HepG2 (cell line): ENCODE data around the gene RPUSD3. TPM values are rescaled to one million over a fixed set of nuclear protein-coding genes. Genes with fewer than 3 reads are reported as not detected.

Source experiments
- ATAC-seq: fragments of 200-7000 bp; cut with Tn5 transposase; 3 replicates; pipeline ENCODE4 v1.9.1; 2020; ENCODE audit warnings: mild to moderate bottlenecking, moderate library complexity
- BruUV-seq: library from RNA; stranded (reverse); fragments of 400-500 nt; replicated peaks from 2 replicates; lab custom pipeline; 2021; lab: Mats Ljungman, UMichigan
- CTCF ChIA-PET: fragments of 300-600 bp; formaldehyde crosslinking; extraction: SDS; loops from one replicate; lab custom pipeline; 2021; ENCODE audit warnings: low total read pairs, inconsistent platforms, low intra/inter-chr PET ratio; lab: Yijun Ruan, JAX
- POLR2A ChIA-PET: fragments of 350-600 bp; sonication (Branson Sonifier 250); formaldehyde crosslinking; loops from one replicate; lab custom pipeline; 2020; ENCODE audit warnings: antibody characterized with exemption, inconsistent platforms; lab: Yijun Ruan, JAX
- DNase-seq: peaks from one replicate; pipeline ENCODE4 v3.0.0-alpha.2; 2015; ENCODE audit warnings: low spot score
- FAIRE-seq: peaks from 3 replicates; lab custom pipeline; 2011; peaks lifted over from hg19 to GRCh38; lab: Jason Lieb, UNC
- H2AFZ ChIP-seq: one replicate; pipeline ENCODE4 v1.6.1; 2011; ENCODE audit warnings: low read length, inconsistent platforms
- H3K27ac ChIP-seq: fragments of 300-600 bp; 3 replicates; pipeline ENCODE4 v1.8.0; 2011; ENCODE audit warnings: mixed run types, mild to moderate bottlenecking, mixed read lengths, low read length, inconsistent platforms; ENCODE audit not compliant: insufficient read depth; ENCODE audit errors: extremely low read length
- H3K27me3 ChIP-seq, 2 experiments: fragments of 200-600 bp in 1 of 2; 2 replicates in 1 of 2; 3 replicates in 1 of 2; pipeline versions ENCODE4 v1.6.0 to v1.8.0; 2011; ENCODE audit warnings: low read length in 2 of 2, mild to moderate bottlenecking in 2 of 2, moderate library complexity in 2 of 2, inconsistent platforms in 1 of 2; ENCODE audit not compliant: insufficient read depth in 2 of 2, control insufficient read depth in 1 of 2
- H3K36me3 ChIP-seq, 2 experiments: fragments of 200-600 bp in 1 of 2; replicated peaks in 1 of 2; 2 replicates in 1 of 2; 3 replicates in 1 of 2; pipeline versions ENCODE4 v1.5.1 to v1.8.0; 2011; ENCODE audit warnings: low read length in 2 of 2, inconsistent platforms in 1 of 2; ENCODE audit not compliant: insufficient read depth in 2 of 2, control insufficient read depth in 1 of 2
- H3K4me1 ChIP-seq: 2 replicates; pipeline ENCODE4 v1.5.1; 2012; ENCODE audit warnings: low read length, inconsistent platforms; ENCODE audit not compliant: insufficient read depth
- H3K4me2 ChIP-seq: 2 replicates; pipeline ENCODE4 v1.6.0; 2011; ENCODE audit warnings: low read depth, low read length, inconsistent platforms
- H3K4me3 ChIP-seq, 3 experiments: fragments of 200-600 bp in 1 of 3; sonication (generic), shearing (Covaris generic) in 1 of 3; replicated peaks in 1 of 3; 2 replicates each; pipeline ENCODE4 v1.5.1; 2011 to 2016; ENCODE audit warnings: low read length in 3 of 3, inconsistent platforms in 2 of 3, low read depth in 2 of 3, mild to moderate bottlenecking in 2 of 3, control low read depth in 1 of 3, mixed read lengths in 1 of 3; ENCODE audit not compliant: insufficient read depth in 1 of 3
- H3K79me2 ChIP-seq: one replicate; pipeline ENCODE4 v1.6.1; 2011; ENCODE audit warnings: low read length, inconsistent platforms; ENCODE audit not compliant: insufficient read depth
- H3K9ac ChIP-seq: 2 replicates; pipeline ENCODE4 v1.6.0; 2011; ENCODE audit warnings: mild to moderate bottlenecking, low read depth, low read length, inconsistent platforms; ENCODE audit not compliant: insufficient read depth
- H3K9me3 ChIP-seq: 2 replicates; pipeline ENCODE4 v1.5.1; 2012; ENCODE audit warnings: mild to moderate bottlenecking, low read length
- H4K20me1 ChIP-seq: 2 replicates; pipeline ENCODE4 v1.6.0; 2011; ENCODE audit warnings: inconsistent platforms, mild to moderate bottlenecking, low read length, moderate library complexity; ENCODE audit not compliant: insufficient read depth
- AGO2 ChIP-seq: fragments of 200-400 bp; formaldehyde crosslinking; optimal IDR thresholded peaks from 2 replicates; pipeline ENCODE3; 2017; ENCODE audit warnings: mild to moderate bottlenecking, low read depth, low read length, moderate library complexity
- FOXO4 ChIP-seq: sonication (generic); formaldehyde crosslinking; conservative IDR thresholded peaks from 2 replicates; pipeline ENCODE4 v1.8.1; 2023; ENCODE audit warnings: missing genetic modification reagents
- GPN1 ChIP-seq: sonication (generic); formaldehyde crosslinking; IDR thresholded peaks from 2 replicates; pipeline ENCODE4 v1.5.1; 2020; ENCODE audit warnings: missing genetic modification reagents, borderline replicate concordance
- RBFOX2 ChIP-seq: fragments of 200-400 bp; formaldehyde crosslinking; IDR thresholded peaks from 2 replicates; pipeline ENCODE4 v1.6.1; 2017; ENCODE audit warnings: low read depth, mild to moderate bottlenecking, low read length
- WGBS: methylation state at CpG from one replicate; pipeline ENCODE4 v1.1.6; 2017; ENCODE audit warnings: low lambda C conversion rate; 5-methylcytosine and 5-hydroxymethylcytosine counted together
- in situ Hi-C: cut with HindIII; loops from 2 replicates; pipeline ENCODE4 v1.10.0; 2017; ENCODE audit warnings: low pct_unique_long_range_greater_than_20kb; ENCODE audit not compliant: extremely low pct_ligation_motif_present
- intact Hi-C: fragments of 100-400 bp; cut with micrococcal nuclease; formaldehyde crosslinking; loops from one replicate; pipeline ENCODE4 v1.10.0; 2022; ENCODE audit not compliant: unreplicated experiment
- polyA plus RNA-seq, 8 experiments: library from polyadenylated mRNA; depleted of rRNA in 3 of 8; stranded (reverse) in 7 of 8; unstranded in 1 of 8; fragments of >200 nt; fragmentation: Illumina TruSeq in 4 of 8; extraction: Trizol in 4 of 8; gene quantifications; 2 replicates each; pipeline versions ENCODE4 v1.2.1 to v1.2.3, GENCODE V29; 2011 to 2016; ENCODE audit warnings: low read depth in 4 of 8, missing spikeins in 1 of 8, mixed read lengths in 1 of 8; ENCODE audit not compliant: insufficient read depth in 1 of 8
- total RNA-seq, 5 experiments: library from RNA; depleted of rRNA; stranded (reverse); fragments of >200 nt; fragmentation: Illumina TruSeq; extraction: Trizol; gene quantifications; 2 replicates each; pipeline ENCODE4 v1.2.3, GENCODE V29; 2016; ENCODE audit warnings: low read depth in 1 of 5
- TF ChIP-seq, protein P1 (sequence below): sonication (generic); formaldehyde crosslinking; IDR thresholded peaks from 2 replicates; pipeline ENCODE4 v1.8.1; 2023; ENCODE audit warnings: missing genetic modification reagents, mild to moderate bottlenecking, borderline replicate concordance

The RPUSD3 gene
- total and polyA plus RNA-seq, 2 of the 13 experiments (the other 11 are each of a cell fraction or from before 2014, with no cell fraction given): 32.1 to 48.7 TPM

DNA sequence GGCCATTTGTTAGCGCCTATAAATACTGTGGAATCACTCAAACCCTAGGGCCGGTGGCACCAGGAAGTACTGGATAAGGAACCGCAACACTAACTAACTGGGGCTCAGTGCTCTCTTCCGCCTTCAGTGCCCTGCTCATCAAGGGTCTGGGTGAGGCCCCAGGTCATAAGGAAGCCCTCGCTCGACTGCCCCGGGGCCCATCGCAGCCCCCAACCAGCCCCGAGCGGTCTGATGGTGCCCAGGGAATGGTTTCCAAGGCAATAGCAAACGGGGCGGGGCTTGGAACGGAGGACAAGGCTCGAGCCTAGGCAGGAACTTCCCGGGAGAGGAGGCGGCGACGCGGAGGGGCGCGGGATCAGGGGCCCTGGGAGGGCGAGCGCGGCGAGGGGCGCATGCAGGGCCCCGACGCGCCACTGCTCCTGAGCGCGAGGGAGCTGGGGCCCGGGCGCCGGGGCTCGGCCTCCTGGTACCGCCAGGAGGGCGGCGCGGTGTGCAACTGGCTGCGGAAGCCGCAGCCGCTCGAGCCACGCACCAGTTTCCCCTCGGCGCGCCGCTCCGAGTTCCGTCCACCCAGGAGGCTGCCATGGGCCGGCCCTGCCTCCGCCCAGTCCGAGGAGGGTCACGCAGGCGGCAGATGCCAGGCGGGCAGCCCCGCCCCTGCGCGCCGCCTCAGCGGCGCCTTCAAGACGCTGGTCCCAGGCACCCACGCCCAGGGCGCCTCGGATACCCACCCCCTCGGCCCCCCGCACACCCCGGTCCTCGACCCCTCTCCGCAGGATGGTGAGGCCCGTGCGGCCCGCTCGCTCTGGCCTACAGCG is 34.0 kb downstream of the RPUSD3 start, which contains the start of gene TTLL3:
TSS of gene TTLL3 (plus strand) at position 648 of the 818 bp plus-strand sequence. CDS start 400 bp downstream, outside the sequence.
- H3K4me1 ChIP-seq: no peaks in the 10 kb centered on the region
- CTCF ChIA-PET: no interaction called here
- no peak within 1 kb of the TSS for H3K4me2 ChIP-seq
- peaks cover 14 to 35% of the 10 kb centered on the region in 2 experiments; a peak in 4 of 5 replicates for H3K36me3 ChIP-seq
- no peak for DNase-seq
- no peak within 1 kb of the TSS for H3K27ac ChIP-seq
- no peaks in the 10 kb centered on the region for H3K9me3 ChIP-seq
- no peak within 1 kb of the TSS for H2AFZ ChIP-seq
- H3K4me3 ChIP-seq: no peak within 1 kb of the TSS
- no peaks in the 10 kb centered on the region for H4K20me1 ChIP-seq
- POLR2A ChIA-PET: no interaction called here
- BruUV-seq: no TSS peak
- in situ Hi-C loops: no loop called here
- no peak within 1 kb of the TSS for H3K9ac ChIP-seq
- TF ChIP-seq AGO2 (peak; percentile 84), RBFOX2 (peak; percentile 58)
- TF ChIP-seq, protein P1, sequence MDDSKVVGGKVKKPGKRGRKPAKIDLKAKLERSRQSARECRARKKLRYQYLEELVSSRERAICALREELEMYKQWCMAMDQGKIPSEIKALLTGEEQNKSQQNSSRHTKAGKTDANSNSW (CRISPR knock-in tag): no peak
- no peak for FAIRE-seq
- no peak for ATAC-seq
- no peaks in the 10 kb centered on the region for H3K79me2 ChIP-seq
- WGBS: 97% methylated on average over 52 of the region's 76 CpGs
- intact Hi-C loops: no loop called here
- H3K27me3 ChIP-seq: no peaks in the 10 kb centered on the region; a peak in 1 of 5 replicates

DNA sequence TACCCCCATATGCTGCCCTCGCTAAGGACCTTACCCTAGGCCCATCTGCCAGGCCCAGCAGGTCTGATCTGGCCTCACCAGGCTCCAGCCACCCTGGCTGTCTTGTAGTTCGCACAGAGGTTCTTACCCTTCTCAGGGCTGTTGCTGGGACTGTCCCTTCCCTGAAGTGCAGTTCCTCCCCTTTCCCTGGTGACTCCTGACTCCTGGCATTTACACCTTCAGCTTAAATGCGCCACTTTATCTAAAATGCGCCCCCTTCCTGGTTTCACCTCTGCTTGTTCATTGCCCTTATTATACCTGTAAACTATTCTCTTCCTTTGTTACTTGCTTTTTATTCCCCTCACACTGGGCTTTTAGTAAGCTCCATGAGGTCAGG is 34.6 kb downstream of the RPUSD3 start:
- Histone ChIP-seq H3K9me3 (no peaks in the 10 kb centered on the region), H4K20me1 (no peaks in the 10 kb centered on the region), H3K4me1 (no peaks in the 10 kb centered on the region), H3K36me3 (peaks cover 14 to 41% of the 10 kb centered on the region in 2 experiments; a peak in 4 of 5 replicates), H3K4me2 (no peak overlapping the region), H3K9ac (no peak overlapping the region), H3K4me3 (no peak overlapping the region), H3K79me2 (no peaks in the 10 kb centered on the region), H3K27ac (no peak overlapping the region), H2AFZ (no peak overlapping the region), H3K27me3 (no peaks in the 10 kb centered on the region; a peak in 1 of 5 replicates)
- DNase-seq (no peak), ATAC-seq (peak; percentile 7; the same call in 2 of the 3 replicates), FAIRE-seq (no peak)
- in situ Hi-C loops: no loop called here
- POLR2A ChIA-PET: interaction anchor here (1.2 to 2.7 kb wide), 2 partner anchors 13 to 17 kb away, joined by 3 to 13 read pairs; partner anchors contain the start of genes ARPC4 and TADA3
- CTCF ChIA-PET: no interaction called here
- no TSS peak for BruUV-seq
- intact Hi-C loops: no loop called here
- TF ChIP-seq GPN1 (CRISPR knock-in tag) (no peak), FOXO4 (0 out of 2 replicates have a peak, but pooled peaks have one; percentile 21)
- WGBS: 98% methylated on average over 4 of the region's 4 CpGs
